GM04504 (cell line): ENCODE results near the gene COL6A2.
A peak's percentile ranks its signal among the peaks of the same experiment; 100 is the strongest.
"Not testable (repeated sequence)": the region's sequence is repeated elsewhere in the genome, so short reads cannot be mapped to it uniquely, and the experiment has no call there.

ENCODE experiments used
- DNase-seq: peaks from one replicate; pipeline ENCODE4 v3.0.0-alpha.2; 2012; ENCODE audit warnings: low read depth

Gene COL6A2

GRCh38 chr21:46079352-46080170, 18.4 kb upstream of the COL6A2 start:
- DNase-seq = peak; percentile 93

- no peak for DNase-seq
Observed at GRCh38 chr21:46080171-46081021, 17.5 kb upstream of the COL6A2 start.

GRCh38 chr21:46081022-46081861, 16.7 kb upstream of the COL6A2 start:
- DNase-seq = no peak

- no peak for DNase-seq
Observed at GRCh38 chr21:46081862-46082712, 15.8 kb upstream of the COL6A2 start.

- no peak for DNase-seq
Observed at GRCh38 chr21:46082713-46082962, 15.3 kb upstream of the COL6A2 start.

GRCh38 chr21:46082963-46083790, 14.7 kb upstream of the COL6A2 start:
- peak; percentile 62 for DNase-seq

GRCh38 chr21:46083791-46084561, 13.9 kb upstream of the COL6A2 start:
- DNase-seq = no peak

- no peak for DNase-seq
Observed at GRCh38 chr21:46084709-46085108, 13.2 kb upstream of the COL6A2 start.

- not testable (repeated sequence) for DNase-seq
Observed at GRCh38 chr21:46085259-46085658, 12.7 kb upstream of the COL6A2 start.

- no peak for DNase-seq
Observed at GRCh38 chr21:46087641-46088040, 10.3 kb upstream of the COL6A2 start.

GRCh38 chr21:46088189-46088588, 9.7 kb upstream of the COL6A2 start:
- no peak for DNase-seq

- DNase-seq = no peak
Observed at GRCh38 chr21:46089285-46089684, 8.6 kb upstream of the COL6A2 start.

- DNase-seq = no peak
Observed at GRCh38 chr21:46091118-46091517, 6.8 kb upstream of the COL6A2 start.

GRCh38 chr21:46091631-46092025, 6.3 kb upstream of the COL6A2 start:
- no peak for DNase-seq

GRCh38 chr21:46092026-46092764, 5.7 kb upstream of the COL6A2 start:
- peak; percentile 99 for DNase-seq

GRCh38 chr21:46092811-46093667, 4.9 kb upstream of the COL6A2 start:
- DNase-seq = no peak

GRCh38 chr21:46093668-46094400, 4.1 kb upstream of the COL6A2 start:
- no peak for DNase-seq
